CD4-positive, alpha-beta memory T cell (primary cell): ENCODE data around the gene RMDN2. TPM values are rescaled to one million over a fixed set of nuclear protein-coding genes. Genes with fewer than 3 reads are reported as not detected.
A peak's percentile ranks its signal among the peaks of the same experiment; 100 is the strongest.

Experiments used
- CTCF ChIA-PET: fragments of 350-600 bp; sonication (Branson Sonifier 250); formaldehyde crosslinking; loops from one replicate; lab custom pipeline; 2021; ENCODE audit warnings: inconsistent platforms; ENCODE audit not compliant: partially characterized antibody; lab: Charles Lee
- POLR2A ChIA-PET: fragments of 350-600 bp; sonication (Branson Sonifier 250); formaldehyde crosslinking; loops from one replicate; lab custom pipeline; 2021; ENCODE audit not compliant: partially characterized antibody; lab: Charles Lee
- DNase-seq, 5 donors: peaks; one replicate each; pipeline versions ENCODE4 v3.0.0 to v3.0.0-alpha.2; 2020 to 2022; ENCODE audit warnings: mixed read lengths in 1 of 5
- H3K27ac ChIP-seq: one replicate; pipeline ENCODE4 v1.7.0; 2013; ENCODE audit warnings: low read depth, low read length
- H3K27me3 ChIP-seq: 2 replicates; pipeline ENCODE4 v1.7.0; 2013; ENCODE audit warnings: mild to moderate bottlenecking, low read length, moderate library complexity; ENCODE audit not compliant: insufficient read depth
- H3K36me3 ChIP-seq: 2 replicates; pipeline ENCODE4 v1.7.0; 2013; ENCODE audit warnings: mild to moderate bottlenecking, low read length, moderate library complexity; ENCODE audit not compliant: insufficient read depth
- H3K4me1 ChIP-seq: 2 replicates; pipeline ENCODE4 v1.7.0; 2013; ENCODE audit warnings: mild to moderate bottlenecking, low read length, moderate library complexity; ENCODE audit not compliant: insufficient read depth
- H3K4me3 ChIP-seq, 2 donors: one replicate each; pipeline ENCODE4 v1.7.0; 2013; ENCODE audit warnings: low read length in 2 of 2, mild to moderate bottlenecking in 1 of 2
- H3K9me3 ChIP-seq, 2 donors: one replicate each; pipeline ENCODE4 v1.7.0; 2013; ENCODE audit warnings: low read length in 2 of 2, control low read depth in 1 of 2; ENCODE audit not compliant: control insufficient read depth in 1 of 2
- H3K27ac Mint-ChIP-seq, 7 donors: one replicate each; pipeline ENCODE4 v1.8.0; 2020 to 2021; ENCODE audit warnings: mixed read lengths in 7 of 7, mild to moderate bottlenecking in 6 of 7, inconsistent platforms in 3 of 7, moderate library complexity in 3 of 7
- H3K27me3 Mint-ChIP-seq, 2 donors: one replicate each; pipeline ENCODE4 v1.8.0; 2020 to 2021; ENCODE audit warnings: mixed read lengths in 2 of 2
- H3K36me3 Mint-ChIP-seq, 2 donors: one replicate each; pipeline ENCODE4 v1.8.0; 2020 to 2021; ENCODE audit warnings: mixed read lengths in 2 of 2, inconsistent platforms in 1 of 2, mild to moderate bottlenecking in 1 of 2
- H3K4me1 Mint-ChIP-seq, 4 donors: one replicate each; pipeline ENCODE4 v1.8.0; 2020 to 2021; ENCODE audit warnings: mixed read lengths in 4 of 4, mild to moderate bottlenecking in 1 of 4
- H3K4me3 Mint-ChIP-seq, 8 donors: one replicate each; pipeline ENCODE4 v1.8.0; 2020 to 2021; ENCODE audit warnings: mixed read lengths in 8 of 8, mild to moderate bottlenecking in 7 of 8, moderate library complexity in 6 of 8, inconsistent platforms in 3 of 8
- H3K9me3 Mint-ChIP-seq, 8 donors: one replicate each; pipeline ENCODE4 v1.8.0; 2020 to 2021; ENCODE audit warnings: mixed read lengths in 8 of 8, mild to moderate bottlenecking in 5 of 8, inconsistent platforms in 3 of 8, moderate library complexity in 1 of 8
- intact Hi-C: fragments of 100-400 bp; cut with micrococcal nuclease; formaldehyde crosslinking; loops from one replicate; pipeline ENCODE4 v1.15.1; 2023
- polyA plus RNA-seq, 2 donors: library from polyadenylated mRNA; unstranded; fragments of 300-500 nt; fragmentation: Illumina TruSeq; gene quantifications; one replicate each; pipeline ENCODE4 v1.2.3, GENCODE V29; 2021
- total RNA-seq, 2 experiments: library from RNA; stranded (reverse); gene quantifications; one replicate each; pipeline ENCODE4 v1.2.3, GENCODE V29; 2021

Gene RMDN2
- total and polyA plus RNA-seq, 4 experiments from 2014 or later, result 3.1 to 4.0 (median 3.2) TPM

- Mint-ChIP-seq H3K36me3 (no peaks in the 10 kb centered on the region), H3K4me3 (no peak overlapping the region), H3K27ac (no peak overlapping the region), H3K4me1 (peaks cover 0 to 2% (median 0%) of the 10 kb centered on the region in 4 donors), H3K9me3 (no peaks in the 10 kb centered on the region), H3K27me3 (peaks cover 7 to 22% of the 10 kb centered on the region in 2 donors)
- Histone ChIP-seq H3K27me3 (no peaks in the 10 kb centered on the region), H3K9me3 (no peaks in the 10 kb centered on the region), H3K27ac (no peak overlapping the region), H3K36me3 (no peaks in the 10 kb centered on the region), H3K4me1 (no peaks in the 10 kb centered on the region), H3K4me3 (no peak overlapping the region)
- no peak for DNase-seq
- POLR2A ChIA-PET, result no interaction called here
- intact Hi-C loops, result no loop called here
- CTCF ChIA-PET, result no interaction called here
Measured at GRCh38 chr2:37917281-37918228, 7.5 kb upstream of the RMDN2 start.

- no peak overlapping the region for H3K27ac ChIP-seq
- no peaks in the 10 kb centered on the region for H3K36me3 ChIP-seq
- H3K27me3 Mint-ChIP-seq, result peaks cover 7 to 17% of the 10 kb centered on the region in 2 donors
- H3K36me3 Mint-ChIP-seq, result no peaks in the 10 kb centered on the region
- no peaks in the 10 kb centered on the region for H3K27me3 ChIP-seq
- no peaks in the 10 kb centered on the region for H3K4me1 ChIP-seq
- peaks cover 0 to 4% (median 0%) of the 10 kb centered on the region in 4 donors for H3K4me1 Mint-ChIP-seq
- no peak for DNase-seq
- no peaks in the 10 kb centered on the region for H3K9me3 ChIP-seq
- POLR2A ChIA-PET, result no interaction called here
- H3K4me3 ChIP-seq, result no peak overlapping the region
- intact Hi-C loops, result no loop called here
- no peaks in the 10 kb centered on the region for H3K9me3 Mint-ChIP-seq
- no peak overlapping the region for H3K27ac Mint-ChIP-seq
- no peak overlapping the region for H3K4me3 Mint-ChIP-seq
- CTCF ChIA-PET, result no interaction called here
Measured at GRCh38 chr2:37918742-37919186, 6.3 kb upstream of the RMDN2 start.

- DNase-seq, result no peak
- peaks cover 0 to 1% of the 10 kb centered on the region in 2 donors for H3K36me3 Mint-ChIP-seq
- H3K9me3 ChIP-seq, result no peaks in the 10 kb centered on the region
Measured at GRCh38 chr2:37919631-37920032, 5.5 kb upstream of the RMDN2 start.

GRCh38 chr2:37920570-37920969, 4.5 kb upstream of the RMDN2 start:
- no peak for DNase-seq
- Histone ChIP-seq H3K36me3 (no peaks in the 10 kb centered on the region), H3K4me3 (no peak overlapping the region), H3K4me1 (peaks cover 8% of the 10 kb centered on the region), H3K27me3 (no peaks in the 10 kb centered on the region), H3K9me3 (no peaks in the 10 kb centered on the region), H3K27ac (no peak overlapping the region)
- intact Hi-C loops, result no loop called here
- Mint-ChIP-seq H3K27ac (no peak overlapping the region), H3K36me3 (peaks cover 0 to 7% of the 10 kb centered on the region in 2 donors), H3K4me1 (peaks cover 4 to 15% (median 8%) of the 10 kb centered on the region in 4 donors), H3K9me3 (no peaks in the 10 kb centered on the region), H3K27me3 (peaks cover 7 to 14% of the 10 kb centered on the region in 2 donors), H3K4me3 (no peak overlapping the region)
- POLR2A ChIA-PET, result no interaction called here
- CTCF ChIA-PET, result no interaction called here

More at GRCh38 chr2:37919631-37920032, 5.5 kb upstream of the RMDN2 start:
- intact Hi-C loops, result no loop called here
- no peak overlapping the region for H3K27ac Mint-ChIP-seq
- Histone ChIP-seq H3K4me3 (no peak overlapping the region), H3K4me1 (peaks cover 7% of the 10 kb centered on the region), H3K27ac (no peak overlapping the region), H3K27me3 (no peaks in the 10 kb centered on the region), H3K36me3 (no peaks in the 10 kb centered on the region)
- POLR2A ChIA-PET, result no interaction called here
- H3K9me3 Mint-ChIP-seq, result no peaks in the 10 kb centered on the region
- CTCF ChIA-PET, result no interaction called here
- peaks cover 7 to 15% of the 10 kb centered on the region in 2 donors for H3K27me3 Mint-ChIP-seq
- H3K4me3 Mint-ChIP-seq, result no peak overlapping the region
- H3K4me1 Mint-ChIP-seq, result peaks cover 3 to 12% (median 5%) of the 10 kb centered on the region in 4 donors

- no peaks in the 10 kb centered on the region for H3K9me3 Mint-ChIP-seq
Measured at GRCh38 chr2:37921781-37922180, 3.3 kb upstream of the RMDN2 start.

GRCh38 chr2:37923308-37924055, 1.6 kb upstream of the RMDN2 start:
- peak overlapping the region in 1 of 7 donors; percentile 88 for H3K27ac Mint-ChIP-seq
- CTCF ChIA-PET, result interaction anchor here (1.1 to 4.5 kb wide), 4 partner anchors 29 to 70 kb away, joined by 3 to 18 read pairs (median 5); no protein-coding TSS in a partner anchor

More at GRCh38 chr2:37921781-37922180, 3.3 kb upstream of the RMDN2 start:
- Histone ChIP-seq H3K36me3 (no peaks in the 10 kb centered on the region), H3K4me1 (peaks cover 13% of the 10 kb centered on the region), H3K4me3 (no peak overlapping the region), H3K27me3 (no peaks in the 10 kb centered on the region), H3K27ac (no peak overlapping the region), H3K9me3 (no peaks in the 10 kb centered on the region)
- Mint-ChIP-seq H3K4me3 (no peak overlapping the region), H3K4me1 (peaks cover 6 to 15% (median 9%) of the 10 kb centered on the region in 4 donors), H3K27ac (peak overlapping the region in 1 of 7 donors; percentile 19), H3K36me3 (peaks cover 0 to 7% of the 10 kb centered on the region in 2 donors), H3K27me3 (peaks cover 7 to 14% of the 10 kb centered on the region in 2 donors)
- POLR2A ChIA-PET, result no interaction called here
- intact Hi-C loops, result no loop called here
- CTCF ChIA-PET, result interaction anchor here (4.5 kb wide), 1 partner anchor 31 kb away, joined by 18 read pairs; no protein-coding TSS in a partner anchor
- DNase-seq, result no peak

More at GRCh38 chr2:37923308-37924055, 1.6 kb upstream of the RMDN2 start:
- H3K9me3 ChIP-seq, result no peaks in the 10 kb centered on the region
- Mint-ChIP-seq H3K9me3 (no peaks in the 10 kb centered on the region), H3K27me3 (peaks cover 7% of the 10 kb centered on the region in 2 donors), H3K4me3 (peak overlapping the region in 7 of 8 donors; percentile 27 to 99 (median 92)), H3K4me1 (peaks cover 6 to 22% (median 12%) of the 10 kb centered on the region in 4 donors), H3K36me3 (peaks cover 0 to 7% of the 10 kb centered on the region in 2 donors)
- no peak overlapping the region for H3K27ac ChIP-seq
- no peak overlapping the region for H3K4me3 ChIP-seq
- peaks cover 13% of the 10 kb centered on the region for H3K4me1 ChIP-seq
- no peak for DNase-seq
- POLR2A ChIA-PET, result interaction anchor here (1.0 kb wide), 1 partner anchor 828 kb away, joined by 3 read pairs; the partner anchor contains the start of gene SRSF7
- H3K27me3 ChIP-seq, result no peaks in the 10 kb centered on the region
- H3K36me3 ChIP-seq, result no peaks in the 10 kb centered on the region
- intact Hi-C loops, result no loop called here
